HG02571 (cell line): ENCODE measurements around the gene IMPDH1.
A peak's percentile ranks its signal among the peaks of the same experiment; 100 is the strongest.
"Not testable (repeated sequence)": the region's sequence is repeated elsewhere in the genome, so short reads cannot be mapped to it uniquely, and the experiment has no call there.

Experiments used
- ATAC-seq: cut with Tn5 transposase; IDR thresholded peaks from one replicate; pipeline ENCODE4 v1.9.1; 2021; ENCODE audit warnings: mild to moderate bottlenecking, moderate library complexity; ENCODE audit not compliant: unreplicated experiment

The IMPDH1 gene

GRCh38 chr7:128409596-128410450 is at the start of gene IMPDH1:
TSS of gene IMPDH1 (minus strand) at chr7:128409982. CDS start at chr7:128409901, 81 bp downstream.
- ATAC-seq: peak; percentile 76

- peak; percentile 29 for ATAC-seq
Measured at GRCh38 chr7:128459394-128459878, 49.7 kb upstream of the IMPDH1 start.

GRCh38 chr7:128458956-128459355 is 49.2 kb upstream of the IMPDH1 start:
- peak; percentile 6 for ATAC-seq

- ATAC-seq: not testable (repeated sequence)
Measured at GRCh38 chr7:128457385-128457784, 47.6 kb upstream of the IMPDH1 start.

GRCh38 chr7:128456255-128456725 is 46.5 kb upstream of the IMPDH1 start:
- ATAC-seq: peak; percentile 7

GRCh38 chr7:128455543-128456254 is 45.9 kb upstream of the IMPDH1 start, which contains the start of gene HILPDA:
TSS of gene HILPDA (plus strand) at chr7:128455878. CDS start at chr7:128457269, 1,391 bp downstream.
- ATAC-seq: peak; percentile 87

GRCh38 chr7:128454808-128455542 is 45.2 kb upstream of the IMPDH1 start:
- no peak for ATAC-seq

- no peak for ATAC-seq
Measured at GRCh38 chr7:128453836-128454804, 44.3 kb upstream of the IMPDH1 start.

- ATAC-seq: no peak
Measured at GRCh38 chr7:128452552-128452951, 42.8 kb upstream of the IMPDH1 start.

GRCh38 chr7:128450913-128451312 is 41.1 kb upstream of the IMPDH1 start:
- ATAC-seq: no peak

- no peak for ATAC-seq
Measured at GRCh38 chr7:128450409-128450808, 40.6 kb upstream of the IMPDH1 start.

- no peak for ATAC-seq
Measured at GRCh38 chr7:128448751-128449302, 39.0 kb upstream of the IMPDH1 start.

- ATAC-seq: no peak
Measured at GRCh38 chr7:128447941-128448564, 38.3 kb upstream of the IMPDH1 start.

GRCh38 chr7:128446306-128446705 is 36.5 kb upstream of the IMPDH1 start:
- no peak for ATAC-seq

- no peak for ATAC-seq
Measured at GRCh38 chr7:128443831-128444600, 34.2 kb upstream of the IMPDH1 start.

GRCh38 chr7:128442356-128442755 is 32.6 kb upstream of the IMPDH1 start:
- ATAC-seq: no peak

GRCh38 chr7:128437426-128438332 is 27.9 kb upstream of the IMPDH1 start:
- ATAC-seq: no peak
